Stimulated activated CD4-positive, alpha-beta T cell treated with anti-CD3 and anti-CD28 coated beads, TNF-alpha, amount 100 ng/mL, for 24 hours (primary cell): Measurements from ENCODE around the gene EXOC4.

Experiments used
- DNase-seq, 3 experiments: peaks; one replicate each; pipeline ENCODE4 v3.0.0-alpha.2; 2020; ENCODE audit warnings: low read depth in 3 of 3

EXOC4 gene

DNA sequence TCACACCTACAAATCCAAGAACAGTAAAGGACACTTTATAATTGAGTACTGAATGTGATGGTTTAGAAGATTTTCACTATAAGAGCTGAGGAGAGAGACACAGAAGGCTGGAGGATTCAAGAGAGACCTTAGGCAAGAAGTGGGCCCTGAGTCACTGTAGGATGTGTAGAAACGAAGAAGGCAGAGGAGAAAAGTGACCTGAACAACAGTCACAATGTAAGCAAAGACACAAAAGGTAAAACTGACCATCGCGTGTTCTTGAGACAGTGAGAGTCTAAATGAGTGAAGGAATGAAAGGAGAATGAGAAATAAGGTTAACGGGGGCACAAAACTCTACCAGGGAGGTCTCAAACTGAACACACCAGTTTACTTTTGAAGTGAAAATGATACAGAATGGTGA lies 576.0 kb downstream of the EXOC4 start:
- DNase-seq: no peak

- no peak for DNase-seq
Observed at GRCh38 chr7:133829336-133829897, 576.5 kb downstream of the EXOC4 start.

DNA sequence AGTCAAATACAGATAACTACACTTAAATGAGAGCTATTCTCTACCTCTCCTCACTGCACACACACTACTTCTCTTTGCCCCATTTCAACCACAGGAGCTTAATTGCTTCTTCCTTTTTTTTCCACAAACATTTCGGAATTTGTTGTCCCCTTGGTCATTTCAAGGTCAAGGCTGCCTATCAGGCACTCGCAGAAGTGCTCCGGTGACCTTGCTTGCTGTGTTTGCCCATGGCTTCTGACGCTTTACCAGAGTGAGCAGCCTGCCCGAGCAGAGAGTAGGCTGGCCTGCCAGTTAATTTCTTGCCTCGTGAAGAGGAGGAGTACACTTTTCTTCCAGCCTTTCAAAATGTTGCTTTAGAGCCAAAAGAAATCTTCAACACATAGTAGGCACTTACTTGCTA lies 577.2 kb downstream of the EXOC4 start:
- no peak for DNase-seq

- no peak for DNase-seq
Observed at GRCh38 chr7:133836666-133837065, 583.8 kb downstream of the EXOC4 start.

- DNase-seq: no peak
Observed at GRCh38 chr7:133837224-133837623, 584.3 kb downstream of the EXOC4 start.

DNA sequence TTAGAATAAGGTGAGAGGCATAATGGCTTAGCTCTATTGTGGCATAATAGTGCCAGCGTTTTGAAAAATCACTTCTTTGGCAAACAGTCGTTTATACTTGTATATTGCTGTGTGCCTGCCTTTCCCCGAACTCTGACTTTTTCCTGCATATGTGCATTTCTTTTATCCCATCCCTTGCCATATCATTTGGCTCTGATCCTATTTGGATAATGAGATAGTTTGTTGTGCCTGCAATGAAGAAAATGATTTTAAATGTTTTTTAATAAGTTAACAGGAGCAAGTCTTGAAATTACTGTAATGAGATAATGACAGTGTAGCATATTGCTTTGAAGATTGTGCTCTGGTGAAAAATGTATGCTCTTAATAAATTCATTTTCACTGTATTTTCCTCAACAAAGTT lies 586.2 kb downstream of the EXOC4 start:
- no peak for DNase-seq

- DNase-seq: no peak
Observed at GRCh38 chr7:133843341-133843740, 590.5 kb downstream of the EXOC4 start.

DNA sequence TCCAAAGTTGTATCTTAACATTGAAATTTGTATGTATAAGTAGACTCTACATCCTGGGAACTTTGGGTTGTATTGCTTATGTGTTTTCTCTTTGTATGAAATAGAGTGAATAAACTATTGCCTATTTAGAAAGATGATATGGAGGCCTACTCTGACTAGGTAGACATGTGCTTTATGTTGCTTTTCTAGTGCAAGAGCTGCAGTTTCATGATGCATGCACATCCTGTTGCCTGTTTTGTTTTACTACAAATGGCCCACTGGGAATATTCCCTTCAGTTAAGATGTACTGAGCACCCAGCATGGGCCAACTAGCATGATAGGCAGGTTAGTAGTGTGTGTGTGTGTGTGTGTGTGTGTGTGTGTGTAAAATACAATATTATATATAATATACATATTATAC lies 592.1 kb downstream of the EXOC4 start:
- no peak for DNase-seq

DNA sequence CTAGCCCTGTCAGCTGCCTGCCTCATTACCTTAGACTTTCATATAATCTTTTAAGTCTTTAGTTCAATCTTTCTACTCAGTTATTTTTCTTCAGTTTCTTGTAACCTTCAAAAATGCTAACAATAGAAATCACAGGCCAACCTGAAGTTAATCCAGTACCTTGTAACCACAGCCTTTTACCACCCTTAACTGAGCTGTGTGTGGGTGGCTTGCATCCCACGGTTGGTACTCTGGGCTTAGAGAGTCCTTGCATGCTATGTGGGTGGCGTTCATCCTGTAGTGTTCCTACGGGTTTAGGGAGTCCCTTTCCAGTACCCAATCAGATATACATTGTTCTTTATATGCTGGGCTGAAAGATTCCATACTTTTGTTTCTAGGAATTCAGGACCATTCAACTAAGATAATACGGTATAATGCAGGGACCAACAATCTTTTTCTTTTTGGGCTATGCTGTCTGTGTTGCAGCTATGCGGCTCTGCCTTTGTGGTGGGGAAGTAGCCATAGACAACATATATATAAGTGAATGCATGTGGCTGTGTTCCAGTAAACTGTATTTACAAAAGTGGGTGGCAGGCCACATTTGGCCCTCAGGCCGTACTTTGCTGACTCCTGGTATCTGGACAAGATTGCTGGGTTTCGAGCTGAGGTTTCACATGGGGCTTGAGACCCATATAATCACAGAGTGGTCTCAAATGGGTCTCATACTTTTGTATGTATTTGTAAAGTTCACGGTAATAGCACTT lies 593.5 kb downstream of the EXOC4 start:
- no peak for DNase-seq

GRCh38 chr7:133850497-133851280 lies 597.8 kb downstream of the EXOC4 start:
- DNase-seq: no peak

DNA sequence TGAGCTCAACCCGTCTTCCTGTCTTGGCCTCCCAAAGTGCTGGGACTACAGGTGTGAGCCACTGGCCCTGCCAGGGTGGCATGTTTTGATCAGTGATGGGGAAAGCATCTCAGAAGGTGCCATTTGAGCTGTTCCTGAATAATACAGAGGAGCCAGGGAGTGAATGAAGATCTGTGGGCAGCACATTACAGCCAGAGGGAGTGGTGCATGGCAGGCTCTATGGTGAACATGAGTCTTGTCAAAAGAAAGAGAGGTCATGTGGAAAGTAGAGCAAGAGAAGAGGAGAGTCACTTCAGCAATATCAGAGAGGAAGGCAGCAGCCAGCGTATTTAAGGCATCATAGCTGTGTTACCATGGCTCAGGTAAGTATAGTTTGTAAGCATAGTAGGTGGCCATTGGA lies 598.5 kb downstream of the EXOC4 start:
- DNase-seq: no peak

- no peak for DNase-seq
Observed at GRCh38 chr7:133853706-133854276, 600.9 kb downstream of the EXOC4 start.

GRCh38 chr7:133854739-133855138 lies 601.9 kb downstream of the EXOC4 start:
- DNase-seq: no peak

GRCh38 chr7:133857376-133858119 lies 604.7 kb downstream of the EXOC4 start:
- no peak for DNase-seq

DNA sequence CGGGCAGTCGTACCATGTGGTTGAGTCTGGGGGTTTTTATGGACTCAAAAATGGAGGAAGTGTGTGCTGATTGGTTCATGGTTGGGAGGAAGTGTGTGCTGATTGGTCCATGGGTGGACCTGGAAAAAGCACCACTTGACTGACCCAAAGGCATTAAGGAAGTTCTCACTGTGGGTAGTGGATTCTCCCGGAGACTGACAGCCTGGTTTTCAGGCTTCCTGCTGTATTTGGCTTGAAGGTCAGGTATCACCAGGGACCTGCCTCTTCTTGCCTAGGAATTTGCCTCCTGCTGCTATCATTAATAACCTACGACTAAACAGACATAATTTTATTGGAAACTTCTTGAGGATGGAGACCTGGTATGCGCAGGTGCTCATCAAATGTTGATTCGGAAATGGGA lies 605.4 kb downstream of the EXOC4 start:
- no peak for DNase-seq

- no peak for DNase-seq
Observed at GRCh38 chr7:133859231-133859630, 606.4 kb downstream of the EXOC4 start.

GRCh38 chr7:133859871-133860450 lies 607.1 kb downstream of the EXOC4 start:
- no peak for DNase-seq

- DNase-seq: no peak
Observed at GRCh38 chr7:133860628-133861335, 607.9 kb downstream of the EXOC4 start.

DNA sequence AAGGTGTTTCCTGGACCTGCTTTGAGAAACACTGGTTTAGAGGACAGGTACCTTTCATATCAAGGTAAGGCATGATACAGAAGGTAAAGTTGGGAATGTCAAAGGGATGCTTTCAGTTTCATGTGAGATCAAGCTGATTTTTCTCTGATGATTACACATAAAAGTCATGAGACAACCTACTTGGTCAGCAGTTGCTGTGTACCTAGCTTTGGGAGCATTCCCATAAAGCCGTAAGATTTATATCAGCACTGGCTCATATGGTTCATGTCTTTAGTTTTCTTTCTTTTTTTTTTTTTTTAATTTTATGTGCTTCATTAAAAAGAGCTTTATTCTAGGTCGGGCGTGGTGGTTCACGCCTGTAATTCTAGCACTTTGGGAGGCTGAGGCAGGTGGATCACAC lies 609.0 kb downstream of the EXOC4 start:
- DNase-seq: no peak

- DNase-seq: no peak
Observed at GRCh38 chr7:133863362-133864061, 610.6 kb downstream of the EXOC4 start.
